DOHH2 (cell line): Measurements from ENCODE around the gene CYB5A.

Experiments used
- H3F3A ChIP-seq: fragments of 200-600 bp; sonication (generic), shearing (Covaris generic); 2 replicates; pipeline ENCODE4 v1.6.0; 2016; ENCODE audit warnings: antibody characterized with exemption, mild to moderate bottlenecking; ENCODE audit not compliant: control insufficient read depth, insufficient read depth
- H3K27ac ChIP-seq: fragments of 200-600 bp; sonication (generic); 2 replicates; pipeline ENCODE4 v1.5.1; 2014; ENCODE audit warnings: low read depth, mild to moderate bottlenecking, low read length, moderate library complexity
- H3K27me3 ChIP-seq: fragments of 200-600 bp; sonication (generic); 2 replicates; pipeline ENCODE4 v1.6.1; 2014; ENCODE audit warnings: mild to moderate bottlenecking, low read length, mixed read lengths; ENCODE audit not compliant: control insufficient read depth
- H3K36me3 ChIP-seq: fragments of 200-600 bp; sonication (generic); 2 replicates; pipeline ENCODE4 v1.6.1; 2014; ENCODE audit warnings: mild to moderate bottlenecking, low read length, moderate library complexity, mixed read lengths; ENCODE audit not compliant: control insufficient read depth
- H3K4me1 ChIP-seq: fragments of 200-600 bp; sonication (generic); 2 replicates; pipeline ENCODE4 v1.6.1; 2014; ENCODE audit warnings: mild to moderate bottlenecking, low read length, mixed read lengths; ENCODE audit not compliant: control insufficient read depth
- H3K4me2 ChIP-seq: fragments of 200-600 bp; sonication (generic); 2 replicates; pipeline ENCODE4 v1.6.0; 2014; ENCODE audit warnings: mild to moderate bottlenecking, low read length, moderate library complexity
- H3K4me3 ChIP-seq: fragments of 200-600 bp; sonication (generic); 2 replicates; pipeline ENCODE4 v1.5.1; 2014; ENCODE audit warnings: mild to moderate bottlenecking, low read length, mixed read lengths
- H3K79me2 ChIP-seq: fragments of 200-600 bp; sonication (generic); 2 replicates; pipeline ENCODE4 v1.6.1; 2014; ENCODE audit warnings: mild to moderate bottlenecking, low read length, mixed read lengths; ENCODE audit not compliant: control insufficient read depth
- H3K9me2 ChIP-seq: fragments of 200-600 bp; sonication (generic); replicated peaks from 2 replicates; pipeline ENCODE4 v1.6.1; 2014; ENCODE audit warnings: mild to moderate bottlenecking, low read length, mixed read lengths; ENCODE audit not compliant: control insufficient read depth
- H3K9me3 ChIP-seq: fragments of 200-600 bp; sonication (generic); 2 replicates; pipeline ENCODE4 v1.6.1; 2014; ENCODE audit warnings: antibody characterized with exemption, low read length, mixed read lengths; ENCODE audit not compliant: control insufficient read depth, insufficient read depth
- H4K20me1 ChIP-seq: fragments of 200-600 bp; sonication (generic); 2 replicates; pipeline ENCODE4 v1.6.0; 2014; ENCODE audit warnings: low read depth, mild to moderate bottlenecking, antibody characterized with exemption, low read length, moderate library complexity; ENCODE audit not compliant: control insufficient read depth, insufficient read depth
- EZH2phosphoT487 ChIP-seq: fragments of 200-600 bp; sonication (generic); IDR thresholded peaks from 2 replicates; pipeline ENCODE4 v1.6.1; 2017; ENCODE audit warnings: borderline replicate concordance, mild to moderate bottlenecking, antibody characterized with exemption, low read length, moderate library complexity, mixed read lengths
- TF ChIP-seq, protein P1 (sequence below): fragments of 200-600 bp; sonication (generic); IDR thresholded peaks from one replicate; pipeline ENCODE4 v1.5.1; 2014; ENCODE audit warnings: antibody characterized with exemption, mild to moderate bottlenecking, low read depth, low read length; ENCODE audit not compliant: poor library complexity, severe bottlenecking

Gene CYB5A

GRCh38 chr18:74281011-74281979 is 10.5 kb downstream of the CYB5A start:
- no peaks in the 10 kb centered on the region for H3K9me2 ChIP-seq
- H3K4me2 ChIP-seq: no peak overlapping the region
- H3K27ac ChIP-seq: no peak overlapping the region
- no peaks in the 10 kb centered on the region for H3K36me3 ChIP-seq
- H3K4me1 ChIP-seq: no peaks in the 10 kb centered on the region
- H4K20me1 ChIP-seq: no peaks in the 10 kb centered on the region
- no peaks in the 10 kb centered on the region for H3F3A ChIP-seq
- H3K9me3 ChIP-seq: no peaks in the 10 kb centered on the region
- H3K79me2 ChIP-seq: peaks cover 2% of the 10 kb centered on the region; the same call in 1 of the 2 replicates
- no peaks in the 10 kb centered on the region for H3K27me3 ChIP-seq
- TF ChIP-seq, protein P1, sequence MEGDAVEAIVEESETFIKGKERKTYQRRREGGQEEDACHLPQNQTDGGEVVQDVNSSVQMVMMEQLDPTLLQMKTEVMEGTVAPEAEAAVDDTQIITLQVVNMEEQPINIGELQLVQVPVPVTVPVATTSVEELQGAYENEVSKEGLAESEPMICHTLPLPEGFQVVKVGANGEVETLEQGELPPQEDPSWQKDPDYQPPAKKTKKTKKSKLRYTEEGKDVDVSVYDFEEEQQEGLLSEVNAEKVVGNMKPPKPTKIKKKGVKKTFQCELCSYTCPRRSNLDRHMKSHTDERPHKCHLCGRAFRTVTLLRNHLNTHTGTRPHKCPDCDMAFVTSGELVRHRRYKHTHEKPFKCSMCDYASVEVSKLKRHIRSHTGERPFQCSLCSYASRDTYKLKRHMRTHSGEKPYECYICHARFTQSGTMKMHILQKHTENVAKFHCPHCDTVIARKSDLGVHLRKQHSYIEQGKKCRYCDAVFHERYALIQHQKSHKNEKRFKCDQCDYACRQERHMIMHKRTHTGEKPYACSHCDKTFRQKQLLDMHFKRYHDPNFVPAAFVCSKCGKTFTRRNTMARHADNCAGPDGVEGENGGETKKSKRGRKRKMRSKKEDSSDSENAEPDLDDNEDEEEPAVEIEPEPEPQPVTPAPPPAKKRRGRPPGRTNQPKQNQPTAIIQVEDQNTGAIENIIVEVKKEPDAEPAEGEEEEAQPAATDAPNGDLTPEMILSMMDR: no peak
- TF ChIP-seq EZH2phosphoT487: no peak
- no peak overlapping the region for H3K4me3 ChIP-seq

- no peaks in the 10 kb centered on the region for H3K79me2 ChIP-seq
- H3K27ac ChIP-seq: no peak overlapping the region
- H3F3A ChIP-seq: no peaks in the 10 kb centered on the region
- TF ChIP-seq, protein P1: no peak
- TF ChIP-seq EZH2phosphoT487: no peak
- no peak overlapping the region for H3K4me2 ChIP-seq
- no peaks in the 10 kb centered on the region for H3K9me2 ChIP-seq
- no peaks in the 10 kb centered on the region for H3K36me3 ChIP-seq
- no peaks in the 10 kb centered on the region for H4K20me1 ChIP-seq
- H3K27me3 ChIP-seq: no peaks in the 10 kb centered on the region
- no peak overlapping the region for H3K4me3 ChIP-seq
- no peaks in the 10 kb centered on the region for H3K4me1 ChIP-seq
- no peaks in the 10 kb centered on the region for H3K9me3 ChIP-seq
These were observed 12.8 kb downstream of the CYB5A start for GRCh38 chr18:74278983-74279382.

DNA sequence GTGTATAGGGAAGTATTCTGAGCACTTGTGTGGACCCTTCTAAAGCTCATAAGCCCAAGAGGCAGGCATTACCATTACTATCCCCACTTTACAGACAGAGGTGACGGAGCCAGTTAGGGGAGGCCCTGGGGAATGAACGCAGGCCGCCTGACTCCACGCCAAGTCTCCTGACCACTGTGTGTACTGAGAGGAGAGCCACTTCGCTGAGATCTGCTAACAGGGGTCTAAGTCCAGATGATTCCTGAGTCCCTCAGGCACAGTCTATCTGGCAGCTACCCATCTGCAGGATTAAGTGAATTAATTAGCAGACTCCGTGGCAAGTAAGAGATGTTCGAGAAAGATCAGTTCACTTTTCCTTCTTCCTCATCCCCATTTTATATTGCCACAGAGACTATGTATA is 13.7 kb downstream of the CYB5A start:
- Histone ChIP-seq H3K27ac (no peak overlapping the region), H3K4me3 (no peak overlapping the region), H3K9me2 (no peaks in the 10 kb centered on the region), H3K9me3 (no peaks in the 10 kb centered on the region), H4K20me1 (no peaks in the 10 kb centered on the region), H3K4me2 (no peak overlapping the region), H3K27me3 (no peaks in the 10 kb centered on the region), H3K79me2 (no peaks in the 10 kb centered on the region), H3K4me1 (no peaks in the 10 kb centered on the region), H3F3A (no peaks in the 10 kb centered on the region), H3K36me3 (no peaks in the 10 kb centered on the region)
- TF ChIP-seq EZH2phosphoT487: no peak
- TF ChIP-seq, protein P1: no peak
